H1 (cell line): ENCODE measurements around the gene TRAPPC6A. TPM values are rescaled to one million over a fixed set of nuclear protein-coding genes. Genes with fewer than 3 reads are reported as not detected.

Source experiments
- CTCF ChIA-PET: fragments of 300-600 bp; sonication (Branson Sonifier 250); formaldehyde crosslinking; loops from one replicate; lab custom pipeline; 2021; ENCODE audit not compliant: partially characterized antibody; lab: Charles Lee
- POLR2A ChIA-PET: fragments of 300-600 bp; sonication (Branson Sonifier 250); formaldehyde crosslinking; loops from one replicate; lab custom pipeline; 2021; ENCODE audit warnings: inconsistent platforms; ENCODE audit not compliant: partially characterized antibody; lab: Charles Lee
- DNase-seq, 2 experiments: peaks; one replicate each; pipeline versions ENCODE4 v3.0.0 to v3.0.0-alpha.2; 2010 to 2022; ENCODE audit warnings: low spot score in 2 of 2, low read depth in 1 of 2, mixed read lengths in 1 of 2
- FAIRE-seq: peaks from 2 replicates; lab custom pipeline; 2011; peaks lifted over from hg19 to GRCh38; lab: Jason Lieb, UNC
- H2AFZ ChIP-seq: 2 replicates; pipeline ENCODE4 v1.8.1; 2012; ENCODE audit warnings: low read length, inconsistent platforms
- H2AK5ac ChIP-seq: 2 replicates; pipeline ENCODE4 v1.6.1; 2013; ENCODE audit warnings: low read depth, low read length
- H2BK120ac ChIP-seq: replicated peaks from 2 replicates; pipeline ENCODE3; 2013; ENCODE audit warnings: low read depth, low read length, inconsistent platforms
- H2BK12ac ChIP-seq: 2 replicates; pipeline ENCODE4 v1.6.1; 2013; ENCODE audit warnings: low read depth, low read length
- H2BK15ac ChIP-seq: 2 replicates; pipeline ENCODE4 v1.6.1; 2013; ENCODE audit warnings: low read length
- H2BK20ac ChIP-seq: 2 replicates; pipeline ENCODE4 v1.6.1; 2013; ENCODE audit warnings: low read length
- H2BK5ac ChIP-seq: 2 replicates; pipeline ENCODE4 v1.6.1; 2013; ENCODE audit warnings: low read depth, low read length
- H3K14ac ChIP-seq: 2 replicates; pipeline ENCODE4 v1.6.1; 2013; ENCODE audit warnings: inconsistent platforms; ENCODE audit not compliant: insufficient read length
- H3K18ac ChIP-seq: 2 replicates; pipeline ENCODE4 v1.6.1; 2013; ENCODE audit warnings: low read length; ENCODE audit errors: extremely low read depth
- H3K23ac ChIP-seq: 2 replicates; pipeline ENCODE4 v1.6.1; 2013; ENCODE audit warnings: inconsistent platforms; ENCODE audit not compliant: insufficient read length
- H3K23me2 ChIP-seq: 2 replicates; pipeline ENCODE4 v1.6.1; 2013; ENCODE audit warnings: low read depth, low read length
- H3K27ac ChIP-seq: 2 replicates; pipeline ENCODE4 v1.6.1; 2011; ENCODE audit warnings: low read depth, low read length, inconsistent platforms
- H3K27me3 ChIP-seq, 4 experiments: replicated peaks in 1 of 4; 1 replicate in 1 of 4; 2 replicates in 3 of 4; pipeline versions ENCODE4 v1.6.1 to v1.8.1; 2011 to 2013; ENCODE audit warnings: low read length in 3 of 4, mild to moderate bottlenecking in 3 of 4, inconsistent platforms in 2 of 4, mixed read lengths in 2 of 4, moderate library complexity in 1 of 4; ENCODE audit not compliant: control insufficient read depth in 3 of 4, insufficient read depth in 3 of 4; ENCODE audit errors: extremely low read depth in 1 of 4
- H3K36me3 ChIP-seq, 4 experiments: 2 replicates each; pipeline versions ENCODE4 v1.6.1 to v1.8.1; 2011 to 2013; ENCODE audit warnings: mild to moderate bottlenecking in 4 of 4, low read length in 3 of 4, moderate library complexity in 2 of 4, control low read depth in 1 of 4, inconsistent platforms in 1 of 4; ENCODE audit not compliant: insufficient read depth in 4 of 4, control insufficient read depth in 2 of 4
- H3K4ac ChIP-seq: replicated peaks from 2 replicates; pipeline ENCODE3; 2013; ENCODE audit warnings: low read length, low read depth, mixed read lengths, inconsistent platforms; ENCODE audit not compliant: insufficient read length
- H3K4me1 ChIP-seq, 4 experiments: replicated peaks in 1 of 4; 1 replicate in 1 of 4; 2 replicates in 3 of 4; pipeline versions ENCODE4 v1.6.1 to v1.8.1; 2011 to 2013; ENCODE audit warnings: low read length in 3 of 4, inconsistent platforms in 2 of 4, mixed read lengths in 1 of 4; ENCODE audit not compliant: insufficient read depth in 4 of 4, control insufficient read depth in 3 of 4
- H3K4me2 ChIP-seq, 2 experiments: 2 replicates each; pipeline versions ENCODE4 v1.6.1 to v1.8.1; 2011 to 2013; ENCODE audit warnings: low read depth in 2 of 2, low read length in 2 of 2, control low read depth in 1 of 2, inconsistent platforms in 1 of 2, mild to moderate bottlenecking in 1 of 2; ENCODE audit not compliant: insufficient read depth in 1 of 2
- H3K4me3 ChIP-seq, 4 experiments: fragments of 200-600, 300-600 bp in 1 of 4; sonication (generic), shearing (Covaris generic), sonication (Bioruptor Twin) in 1 of 4; 2 replicates each; pipeline versions ENCODE4 v1.5.1 to v1.8.1; 2011 to 2016; ENCODE audit warnings: low read length in 4 of 4, low read depth in 3 of 4, control low read depth in 2 of 4, inconsistent platforms in 2 of 4, mild to moderate bottlenecking in 2 of 4, mixed read lengths in 1 of 4, moderate library complexity in 1 of 4; ENCODE audit not compliant: insufficient read depth in 2 of 4; ENCODE audit errors: extremely low read depth in 1 of 4
- H3K56ac ChIP-seq: replicated peaks from 2 replicates; pipeline ENCODE3; 2013; ENCODE audit warnings: low read depth, mild to moderate bottlenecking, mixed read lengths, low read length, inconsistent platforms; ENCODE audit not compliant: insufficient read length
- H3K79me1 ChIP-seq: 2 replicates; pipeline ENCODE4 v1.6.1; 2013; ENCODE audit warnings: low read depth, low read length, control low read depth
- H3K79me2 ChIP-seq, 2 experiments: 2 replicates each; pipeline versions ENCODE4 v1.6.1 to v1.8.1; 2012 to 2013; ENCODE audit warnings: low read length in 2 of 2, mild to moderate bottlenecking in 2 of 2, inconsistent platforms in 1 of 2; ENCODE audit not compliant: insufficient read depth in 2 of 2, control insufficient read depth in 1 of 2
- H3K9ac ChIP-seq, 4 experiments: replicated peaks in 1 of 4; 1 replicate in 1 of 4; 2 replicates in 3 of 4; pipeline versions ENCODE4 v1.6.1 to v1.8.1; 2011 to 2013; ENCODE audit warnings: low read depth in 3 of 4, low read length in 3 of 4, control low read depth in 2 of 4, mild to moderate bottlenecking in 2 of 4, moderate library complexity in 2 of 4, inconsistent platforms in 1 of 4; ENCODE audit errors: extremely low read depth in 1 of 4
- H3K9me3 ChIP-seq, 2 experiments: 2 replicates each; pipeline versions ENCODE4 v1.6.1 to v1.8.1; 2012 to 2013; ENCODE audit warnings: mild to moderate bottlenecking in 2 of 2, moderate library complexity in 2 of 2, control low read depth in 1 of 2, inconsistent platforms in 1 of 2, low read depth in 1 of 2, low read length in 1 of 2, mixed read lengths in 1 of 2; ENCODE audit not compliant: insufficient read depth in 2 of 2
- H4K20me1 ChIP-seq, 2 experiments: replicated peaks in 1 of 2; 2 replicates each; pipeline versions ENCODE3 to v1.8.1; 2011 to 2013; ENCODE audit warnings: inconsistent platforms in 2 of 2, low read length in 2 of 2, mild to moderate bottlenecking in 1 of 2; ENCODE audit not compliant: insufficient read depth in 2 of 2, control insufficient read depth in 1 of 2
- H4K5ac ChIP-seq: 2 replicates; pipeline ENCODE4 v1.6.1; 2013; ENCODE audit warnings: low read length, low read depth, mixed read lengths, inconsistent platforms; ENCODE audit not compliant: insufficient read length
- H4K8ac ChIP-seq: 2 replicates; pipeline ENCODE4 v1.8.0; 2013; ENCODE audit warnings: mild to moderate bottlenecking, moderate library complexity, low read length, inconsistent platforms; ENCODE audit not compliant: insufficient read depth; ENCODE audit errors: extremely low read depth
- H4K91ac ChIP-seq: replicated peaks from 2 replicates; pipeline ENCODE3; 2013; ENCODE audit warnings: low read length, mixed read lengths, inconsistent platforms; ENCODE audit not compliant: insufficient read length
- ATF3 ChIP-seq: IDR thresholded peaks from 2 replicates; pipeline ENCODE4 v1.6.1; 2011; ENCODE audit warnings: low read depth, mild to moderate bottlenecking, low read length; ENCODE audit not compliant: insufficient read depth
- EGR1 ChIP-seq: IDR thresholded peaks from 2 replicates; pipeline ENCODE4 v1.6.1; 2011; ENCODE audit warnings: low read depth, low read length, borderline replicate concordance
- EZH2 ChIP-seq: fragments of 200-600 bp; sonication (generic); IDR thresholded peaks from 2 replicates; pipeline ENCODE4 v1.7.1; 2012; ENCODE audit warnings: low read depth, mild to moderate bottlenecking, moderate library complexity, low read length, inconsistent platforms; ENCODE audit not compliant: severe bottlenecking
- HDAC2 ChIP-seq, 2 experiments: fragments of 300-600 bp in 1 of 2; sonication (generic) in 1 of 2; IDR thresholded peaks; 2 replicates each; pipeline ENCODE4 v1.6.1; 2011 to 2012; ENCODE audit warnings: low read depth in 2 of 2, low read length in 2 of 2, mild to moderate bottlenecking in 2 of 2, moderate library complexity in 2 of 2, borderline replicate concordance in 1 of 2, inconsistent platforms in 1 of 2
- HDAC6 ChIP-seq: IDR thresholded peaks from one replicate; pipeline ENCODE4 v1.7.1; 2012; ENCODE audit warnings: low read depth, mild to moderate bottlenecking, inconsistent platforms, low read length, moderate library complexity
- RNF2 ChIP-seq: fragments of 200-900, 300-1000 bp; sonication (generic); IDR thresholded peaks from 2 replicates; pipeline ENCODE4 v1.7.1; 2016; ENCODE audit warnings: borderline replicate concordance, low read depth, mild to moderate bottlenecking, antibody characterized with exemption, low read length; ENCODE audit not compliant: poor library complexity, severe bottlenecking; ENCODE audit errors: missing control alignments
- SIN3A ChIP-seq, 2 experiments: IDR thresholded peaks in 1 of 2; conservative IDR thresholded peaks in 1 of 2; 2 replicates each; pipeline ENCODE4 v1.6.1; 2011 to 2012; ENCODE audit warnings: low read length in 2 of 2, improper control_type of control experiment in 1 of 2, low read depth in 1 of 2, mild to moderate bottlenecking in 1 of 2
- TAF7 ChIP-seq: optimal IDR thresholded peaks from 2 replicates; pipeline ENCODE3; 2011; ENCODE audit warnings: low read depth, mild to moderate bottlenecking, inconsistent platforms, low read length, moderate library complexity, borderline replicate concordance
- WGBS, 2 experiments: shearing (Covaris generic) in 1 of 2; methylation state at CpG; one replicate each; pipeline versions ENCODE4 v1.1.6 to v1.1.7; 2013 to 2015; ENCODE audit warnings: low lambda C conversion rate in 2 of 2, mixed read lengths in 2 of 2, inconsistent platforms in 1 of 2, low coverage in 1 of 2, missing lambda C conversion rate in 1 of 2; ENCODE audit not compliant: insufficient replicate concordance in 2 of 2, insufficient coverage in 1 of 2, insufficient read length in 1 of 2; ENCODE audit errors: extremely low coverage in 1 of 2, missing lambda C conversion rate in 1 of 2; 5-methylcytosine and 5-hydroxymethylcytosine counted together
- polyA plus RNA-seq, 7 experiments: library from polyadenylated mRNA; depleted of rRNA in 3 of 7; stranded (reverse) in 5 of 7; unstranded in 2 of 7; fragments of >200 nt in 5 of 7; fragments of 200-250 nt in 2 of 7; gene quantifications; 1 replicate in 5 of 7; 2 replicates in 1 of 7; 4 replicates in 1 of 7; pipeline versions ENCODE4 v1.2.1 to v1.2.3, GENCODE V29; 2011 to 2013; ENCODE audit warnings: missing spikeins in 2 of 7, mixed read lengths in 2 of 7
- total RNA-seq: library from RNA; stranded (reverse); fragmentation: NEBNext Ultra II Directional; extraction: Animal tissue kit (Norgen Biotek cat#: 25700); gene quantifications from 2 replicates; pipeline ENCODE4 v1.2.1, GENCODE V29; 2021

The TRAPPC6A gene
- total and polyA plus RNA-seq, 2 of the 8 experiments (the other 6 are each of a cell fraction or from before 2014, with no cell fraction given) = 31.8 to 130 TPM

GRCh38 chr19:45180936-45181335, 2.9 kb upstream of the TRAPPC6A start:
- H2BK5ac ChIP-seq = no peak overlapping the region
- no peak overlapping the region for H3K9ac ChIP-seq
- no peak overlapping the region for H3K14ac ChIP-seq
- H3K18ac ChIP-seq = no peak overlapping the region
- no peak overlapping the region for H3K4me3 ChIP-seq
- WGBS, 2 experiments = 83% methylated on average over 7 of the region's 7 CpGs; no CpG with 5 or more reads in 1 of the 2 experiments
- H3K9me3 ChIP-seq = no peaks in the 10 kb centered on the region
- no peak overlapping the region for H3K23ac ChIP-seq
- no peak overlapping the region for H4K8ac ChIP-seq
- no peaks in the 10 kb centered on the region for H3K27me3 ChIP-seq
- H2BK12ac ChIP-seq = no peak overlapping the region
- H2BK120ac ChIP-seq = no peak overlapping the region
- CTCF ChIA-PET = interaction anchor here (0.9 to 2.0 kb wide), 4 partner anchors 11 to 29 kb away, joined by 3 to 6 read pairs (median 4); no protein-coding TSS in a partner anchor
- H4K91ac ChIP-seq = no peak overlapping the region
- FAIRE-seq (no peak), DNase-seq (no peak)
- no peak overlapping the region for H2AFZ ChIP-seq
- no peak overlapping the region for H3K56ac ChIP-seq
- no peak overlapping the region for H4K5ac ChIP-seq
- H3K79me2 ChIP-seq = peaks cover 0 to 9% of the 10 kb centered on the region in 2 experiments; a peak in 1 of 4 replicates
- peaks cover 5% of the 10 kb centered on the region for H3K79me1 ChIP-seq
- no peak overlapping the region; a peak in 1 of 4 replicates for H3K4me2 ChIP-seq
- 0 out of 2 replicates have a peak overlapping the region, but pooled peaks have one; percentile 39 for H2AK5ac ChIP-seq
- H3K4ac ChIP-seq = no peak overlapping the region
- H3K4me1 ChIP-seq = peaks cover 0 to 5% (median 0%) of the 10 kb centered on the region in 4 experiments; a peak in 5 of 7 replicates
- H3K27ac ChIP-seq = no peak overlapping the region
- TF ChIP-seq SIN3A (conservative IDR thresholded peaks at IDR 0.05 in 1 of 2, IDR thresholded peaks at IDR 0.05 in 1 of 2; ENCODE audit: low read depth in 1 of 2, low read length in 2 of 2) (no peak), TAF7 (no peak), EZH2 (no peak), RNF2 (no peak), EGR1 (no peak), HDAC6 (no peak), ATF3 (no peak), HDAC2 (IDR thresholded peaks at IDR 0.05; ENCODE audit: borderline replicate concordance in 1 of 2, low read depth in 2 of 2, low read length in 2 of 2) (no peak)
- no peaks in the 10 kb centered on the region for H3K36me3 ChIP-seq
- no peak overlapping the region for H2BK20ac ChIP-seq
- POLR2A ChIA-PET = interaction anchor here (1.0 kb wide), 1 partner anchor 89 kb away, joined by 3 read pairs; no protein-coding TSS in a partner anchor
- H2BK15ac ChIP-seq = no peak overlapping the region
- peaks cover 9% of the 10 kb centered on the region for H3K23me2 ChIP-seq
- peaks cover 2% of the 10 kb centered on the region in 2 experiments for H4K20me1 ChIP-seq
